ENCODE data around the gene TRPV6.

TRPV6 gene

GRCh38 chr7:142896741-142897379 is 11.3 kb upstream of the TRPV6 start:
- no peak overlapping the region for H3K4me3 ChIP-seq (replicated peaks; ENCODE audit: insufficient read depth, low read length)
- H3K27me3 ChIP-seq (ENCODE audit: insufficient read depth, poor library complexity, severe bottlenecking): no peaks in the 10 kb centered on the region
- DNase-seq (ENCODE audit: low read depth in 1 of 2, low spot score in 1 of 2): no peak
- H3K27ac ChIP-seq (replicated peaks): no peak overlapping the region
- TF ChIP-seq SPI1 (IDR thresholded peaks at IDR 0.05; ENCODE audit: borderline replicate concordance, low read depth) (no peak), GABPA (IDR thresholded peaks at IDR 0.05; ENCODE audit: low read depth) (no peak), POLR2AphosphoS5 (IDR thresholded peaks at IDR 0.05; ENCODE audit: low read depth) (no peak)
- TF ChIP-seq, protein P1, sequence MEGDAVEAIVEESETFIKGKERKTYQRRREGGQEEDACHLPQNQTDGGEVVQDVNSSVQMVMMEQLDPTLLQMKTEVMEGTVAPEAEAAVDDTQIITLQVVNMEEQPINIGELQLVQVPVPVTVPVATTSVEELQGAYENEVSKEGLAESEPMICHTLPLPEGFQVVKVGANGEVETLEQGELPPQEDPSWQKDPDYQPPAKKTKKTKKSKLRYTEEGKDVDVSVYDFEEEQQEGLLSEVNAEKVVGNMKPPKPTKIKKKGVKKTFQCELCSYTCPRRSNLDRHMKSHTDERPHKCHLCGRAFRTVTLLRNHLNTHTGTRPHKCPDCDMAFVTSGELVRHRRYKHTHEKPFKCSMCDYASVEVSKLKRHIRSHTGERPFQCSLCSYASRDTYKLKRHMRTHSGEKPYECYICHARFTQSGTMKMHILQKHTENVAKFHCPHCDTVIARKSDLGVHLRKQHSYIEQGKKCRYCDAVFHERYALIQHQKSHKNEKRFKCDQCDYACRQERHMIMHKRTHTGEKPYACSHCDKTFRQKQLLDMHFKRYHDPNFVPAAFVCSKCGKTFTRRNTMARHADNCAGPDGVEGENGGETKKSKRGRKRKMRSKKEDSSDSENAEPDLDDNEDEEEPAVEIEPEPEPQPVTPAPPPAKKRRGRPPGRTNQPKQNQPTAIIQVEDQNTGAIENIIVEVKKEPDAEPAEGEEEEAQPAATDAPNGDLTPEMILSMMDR (IDR thresholded peaks at IDR 0.05; ENCODE audit: insufficient read depth, low read length): no peak
- TF ChIP-seq, protein P2, sequence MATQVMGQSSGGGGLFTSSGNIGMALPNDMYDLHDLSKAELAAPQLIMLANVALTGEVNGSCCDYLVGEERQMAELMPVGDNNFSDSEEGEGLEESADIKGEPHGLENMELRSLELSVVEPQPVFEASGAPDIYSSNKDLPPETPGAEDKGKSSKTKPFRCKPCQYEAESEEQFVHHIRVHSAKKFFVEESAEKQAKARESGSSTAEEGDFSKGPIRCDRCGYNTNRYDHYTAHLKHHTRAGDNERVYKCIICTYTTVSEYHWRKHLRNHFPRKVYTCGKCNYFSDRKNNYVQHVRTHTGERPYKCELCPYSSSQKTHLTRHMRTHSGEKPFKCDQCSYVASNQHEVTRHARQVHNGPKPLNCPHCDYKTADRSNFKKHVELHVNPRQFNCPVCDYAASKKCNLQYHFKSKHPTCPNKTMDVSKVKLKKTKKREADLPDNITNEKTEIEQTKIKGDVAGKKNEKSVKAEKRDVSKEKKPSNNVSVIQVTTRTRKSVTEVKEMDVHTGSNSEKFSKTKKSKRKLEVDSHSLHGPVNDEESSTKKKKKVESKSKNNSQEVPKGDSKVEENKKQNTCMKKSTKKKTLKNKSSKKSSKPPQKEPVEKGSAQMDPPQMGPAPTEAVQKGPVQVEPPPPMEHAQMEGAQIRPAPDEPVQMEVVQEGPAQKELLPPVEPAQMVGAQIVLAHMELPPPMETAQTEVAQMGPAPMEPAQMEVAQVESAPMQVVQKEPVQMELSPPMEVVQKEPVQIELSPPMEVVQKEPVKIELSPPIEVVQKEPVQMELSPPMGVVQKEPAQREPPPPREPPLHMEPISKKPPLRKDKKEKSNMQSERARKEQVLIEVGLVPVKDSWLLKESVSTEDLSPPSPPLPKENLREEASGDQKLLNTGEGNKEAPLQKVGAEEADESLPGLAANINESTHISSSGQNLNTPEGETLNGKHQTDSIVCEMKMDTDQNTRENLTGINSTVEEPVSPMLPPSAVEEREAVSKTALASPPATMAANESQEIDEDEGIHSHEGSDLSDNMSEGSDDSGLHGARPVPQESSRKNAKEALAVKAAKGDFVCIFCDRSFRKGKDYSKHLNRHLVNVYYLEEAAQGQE (IDR thresholded peaks at IDR 0.05; ENCODE audit: insufficient replicate concordance, low read depth): no peak

GRCh38 chr7:142896151-142896550 is 10.6 kb upstream of the TRPV6 start:
- no peak for TF ChIP-seq POLR2AphosphoS5 (IDR thresholded peaks at IDR 0.05; ENCODE audit: low read depth)
- H3K4me3 ChIP-seq (replicated peaks; ENCODE audit: insufficient read depth, low read length): no peak overlapping the region
- no peak for DNase-seq (ENCODE audit: low read depth in 1 of 2, low spot score in 1 of 2)
- H3K27me3 ChIP-seq (ENCODE audit: insufficient read depth, poor library complexity, severe bottlenecking): no peaks in the 10 kb centered on the region
- no peak overlapping the region for H3K27ac ChIP-seq (replicated peaks)

- DNase-seq (ENCODE audit: low read depth in 1 of 2, low spot score in 1 of 2): no peak
- Histone ChIP-seq H3K4me3 (replicated peaks; ENCODE audit: insufficient read depth, low read length) (no peak overlapping the region), H3K27ac (replicated peaks) (no peak overlapping the region), H3K27me3 (ENCODE audit: insufficient read depth, poor library complexity, severe bottlenecking) (no peaks in the 10 kb centered on the region)
- TF ChIP-seq, protein P1 (IDR thresholded peaks at IDR 0.05; ENCODE audit: insufficient read depth, low read length): no peak
- TF ChIP-seq GABPA (IDR thresholded peaks at IDR 0.05; ENCODE audit: low read depth) (no peak), SPI1 (IDR thresholded peaks at IDR 0.05; ENCODE audit: borderline replicate concordance, low read depth) (no peak), POLR2AphosphoS5 (IDR thresholded peaks at IDR 0.05; ENCODE audit: low read depth) (no peak)
- TF ChIP-seq, protein P2 (IDR thresholded peaks at IDR 0.05; ENCODE audit: insufficient replicate concordance, low read depth): no peak
Measured at GRCh38 chr7:142894985-142895593, 9.5 kb upstream of the TRPV6 start.

DNA sequence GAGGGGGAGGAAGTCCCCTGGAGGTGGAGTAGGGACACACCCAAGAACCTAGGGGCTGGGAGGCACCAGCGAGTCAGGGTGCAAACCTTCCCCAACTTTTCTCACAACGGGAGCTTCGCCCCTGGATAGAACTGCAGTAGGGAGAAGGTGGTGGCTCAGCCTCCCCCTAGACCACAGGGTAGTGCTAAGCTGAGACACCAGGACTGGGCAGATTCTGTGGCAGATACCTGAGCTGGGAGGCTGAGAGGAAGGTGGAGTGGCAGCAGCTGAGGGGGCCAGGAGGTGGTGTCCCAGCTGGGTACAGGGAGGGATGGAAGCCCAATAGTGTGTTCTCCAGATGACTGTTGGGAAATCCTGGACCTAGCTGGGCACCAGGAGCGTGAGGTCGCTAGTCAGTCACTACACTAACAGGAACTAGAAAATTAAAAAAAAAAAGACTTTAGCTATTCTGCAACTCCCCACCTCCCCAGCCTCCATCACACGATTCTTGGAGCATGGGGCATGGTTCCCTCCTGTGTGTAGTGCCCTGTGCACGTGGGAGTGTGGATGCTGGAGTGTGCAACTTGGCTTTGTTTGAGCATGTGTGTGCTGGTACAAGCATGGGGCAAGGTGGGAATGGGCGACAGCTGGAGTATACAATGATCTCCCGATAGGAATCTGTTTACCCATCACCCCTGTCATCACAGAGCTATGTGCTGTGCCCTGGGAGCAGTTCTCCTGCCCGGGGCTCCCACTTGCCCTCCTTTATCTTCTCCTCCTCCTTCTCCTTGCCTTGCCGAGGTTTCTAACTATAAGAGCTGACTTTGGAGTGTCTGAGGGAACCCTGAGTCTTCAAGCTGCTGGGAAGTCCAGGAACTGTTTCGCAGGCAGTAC is 8.8 kb upstream of the TRPV6 start:
- TF ChIP-seq GABPA (IDR thresholded peaks at IDR 0.05; ENCODE audit: low read depth) (no peak), POLR2AphosphoS5 (IDR thresholded peaks at IDR 0.05; ENCODE audit: low read depth) (no peak), SPI1 (IDR thresholded peaks at IDR 0.05; ENCODE audit: borderline replicate concordance, low read depth) (no peak)
- TF ChIP-seq, protein P1 (IDR thresholded peaks at IDR 0.05; ENCODE audit: insufficient read depth, low read length): no peak
- TF ChIP-seq, protein P2 (IDR thresholded peaks at IDR 0.05; ENCODE audit: insufficient replicate concordance, low read depth): no peak
- Histone ChIP-seq H3K27ac (replicated peaks) (no peak overlapping the region), H3K27me3 (ENCODE audit: insufficient read depth, poor library complexity, severe bottlenecking) (no peaks in the 10 kb centered on the region), H3K4me3 (replicated peaks; ENCODE audit: insufficient read depth, low read length) (no peak overlapping the region)
- DNase-seq (ENCODE audit: low read depth in 1 of 2, low spot score in 1 of 2): no peak

Data from HL-60 (cell line).